ENCODE measurements around the gene INPP5D.

GRCh38 chr2:233118648-233119000 is 58.5 kb downstream of the INPP5D start:
- TF ChIP-seq CTCF (IDR thresholded peaks at IDR 0.05; ENCODE audit: extremely low read depth in 1 of 2, insufficient read depth in 1 of 2, low read depth in 1 of 2, low read length in 2 of 2): no peak
- TF ChIP-seq POLR2AphosphoS5 (IDR thresholded peaks at IDR 0.05; ENCODE audit: insufficient read depth, low read depth, low read length): no peak
- no peak for TF ChIP-seq MYC (IDR thresholded peaks at IDR 0.05; ENCODE audit: low read depth, low read length)
- no peak for TF ChIP-seq POLR2A (IDR thresholded peaks at IDR 0.05; ENCODE audit: low read depth, low read length)
- TF ChIP-seq EZH2 (IDR thresholded peaks at IDR 0.05; ENCODE audit: borderline replicate concordance, low read depth, low read length, severe bottlenecking): no peak
- TF ChIP-seq FOS (IDR thresholded peaks at IDR 0.05; ENCODE audit: borderline replicate concordance, insufficient read depth, low read length): no peak
- no peak for TF ChIP-seq MAX (IDR thresholded peaks at IDR 0.05; ENCODE audit: insufficient read depth, insufficient read length)
- no peak for TF ChIP-seq GATA2 (IDR thresholded peaks at IDR 0.05; ENCODE audit: insufficient read depth, insufficient read length, low read depth, low read length)

Data from endothelial cell of umbilical vein (primary cell).